HG02981 (cell line): ENCODE measurements around the gene NDUFV1.
A peak's percentile ranks its signal among the peaks of the same experiment; 100 is the strongest.

Experiments
- ATAC-seq: cut with Tn5 transposase; IDR thresholded peaks from one replicate; pipeline ENCODE4 v1.9.1; 2021; ENCODE audit warnings: mild to moderate bottlenecking, moderate library complexity; ENCODE audit not compliant: unreplicated experiment

Gene NDUFV1

DNA sequence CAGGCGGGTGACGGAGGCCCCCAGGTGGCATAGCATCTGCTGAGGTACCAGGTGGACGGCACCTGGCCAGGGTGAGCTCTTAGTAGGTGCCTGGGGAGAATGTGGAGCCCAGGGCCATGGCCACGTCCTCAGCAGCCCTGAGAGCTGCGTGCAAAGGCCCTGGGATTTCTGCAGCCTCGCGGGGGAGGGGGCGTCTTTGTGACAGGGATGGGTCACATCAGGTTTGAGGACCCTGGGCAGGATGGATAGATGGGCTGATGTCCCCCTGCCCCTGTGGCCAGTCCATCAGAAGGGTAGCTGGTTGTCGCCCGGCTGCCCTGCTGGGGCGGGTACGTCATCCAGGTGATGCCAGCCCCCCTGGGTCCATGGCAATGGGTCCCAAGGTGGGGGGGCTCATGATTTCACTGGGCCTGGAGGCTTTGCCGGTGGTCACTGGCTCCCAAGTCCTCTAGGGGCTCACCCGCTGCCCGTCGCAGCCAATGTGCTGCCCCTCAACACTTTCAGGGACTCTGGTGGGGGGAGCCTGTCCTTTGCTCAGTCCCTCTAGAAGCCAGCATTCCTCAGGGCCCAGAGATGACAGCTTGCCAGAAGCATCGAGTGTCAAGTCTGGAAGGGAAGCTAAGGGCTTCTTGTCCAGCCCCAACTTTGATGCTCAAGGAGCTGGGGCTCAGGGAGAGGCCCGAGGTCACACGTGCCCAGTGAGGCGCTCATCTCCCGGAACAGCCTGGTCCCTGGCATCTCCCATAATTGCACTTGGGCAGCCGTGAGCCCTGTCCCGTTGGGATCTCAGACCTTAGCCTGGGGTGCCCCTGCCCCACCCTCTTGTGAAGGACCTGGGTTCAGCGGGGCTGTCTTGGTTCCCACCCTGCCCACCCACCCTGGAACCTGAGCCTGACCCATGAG is 32.0 kb downstream of the NDUFV1 start:
- ATAC-seq = no peak

DNA sequence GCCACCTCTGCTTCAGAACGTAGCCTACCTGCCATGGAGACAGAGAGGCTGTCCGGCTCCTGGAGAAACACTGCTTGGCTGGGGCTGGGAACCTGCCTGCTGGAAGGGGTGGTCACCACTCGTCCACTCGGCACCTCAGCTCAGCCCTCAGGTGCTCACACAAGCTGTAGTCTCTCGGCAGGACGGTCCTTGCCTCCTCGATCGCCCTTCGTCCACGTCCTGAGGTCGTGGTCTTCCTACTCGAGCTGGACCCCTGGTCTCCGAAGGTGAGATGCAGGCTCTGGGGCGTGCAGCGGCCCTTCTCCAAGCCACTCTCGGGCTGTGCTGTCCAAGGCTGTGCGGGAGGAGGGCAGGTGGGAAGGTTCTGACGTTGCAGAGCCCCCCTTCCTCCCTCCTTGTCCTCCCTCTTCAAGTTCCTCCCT is 32.7 kb downstream of the NDUFV1 start, which contains the start of gene TBX10:
TBX10 (minus strand) TSS at position 326 of the 422 bp plus-strand sequence; CDS start at position 35, 291 bp downstream.
- ATAC-seq = no peak

DNA sequence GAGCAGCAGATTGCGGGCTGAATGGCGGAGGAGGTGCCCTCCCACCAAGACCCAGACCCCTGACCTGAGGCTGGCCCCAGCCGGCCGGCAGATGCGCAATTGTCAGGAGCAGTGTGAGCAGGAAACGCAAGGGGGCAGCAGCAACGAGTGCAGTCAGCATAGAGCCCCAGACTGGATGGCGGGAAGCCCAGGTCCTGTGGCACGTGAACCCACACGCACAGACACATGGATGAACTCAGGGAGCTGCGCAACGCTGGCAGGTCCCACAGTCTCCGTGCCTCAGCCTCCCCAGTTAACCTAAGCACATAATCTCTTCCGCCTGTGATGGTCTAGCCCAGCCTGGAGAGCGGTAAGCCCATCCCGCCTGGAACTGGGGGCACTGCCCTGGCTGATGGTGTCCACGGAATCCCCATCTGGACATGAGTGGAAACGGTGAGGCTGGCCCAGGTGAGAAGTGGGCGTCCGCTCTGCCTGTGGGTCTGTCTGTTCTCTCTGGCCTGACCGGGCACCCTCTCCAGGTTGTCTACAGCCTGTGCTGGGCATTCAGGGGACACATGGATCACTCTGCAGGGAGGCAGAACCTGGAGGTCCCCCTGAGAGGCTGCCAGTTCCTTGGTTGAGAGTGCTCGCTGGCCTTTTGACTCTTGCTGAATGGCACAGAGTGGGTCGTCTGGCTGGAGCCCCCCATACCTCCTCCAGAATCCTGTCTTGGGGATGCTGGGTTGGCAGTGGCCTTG is 33.5 kb downstream of the NDUFV1 start:
- ATAC-seq = no peak

DNA sequence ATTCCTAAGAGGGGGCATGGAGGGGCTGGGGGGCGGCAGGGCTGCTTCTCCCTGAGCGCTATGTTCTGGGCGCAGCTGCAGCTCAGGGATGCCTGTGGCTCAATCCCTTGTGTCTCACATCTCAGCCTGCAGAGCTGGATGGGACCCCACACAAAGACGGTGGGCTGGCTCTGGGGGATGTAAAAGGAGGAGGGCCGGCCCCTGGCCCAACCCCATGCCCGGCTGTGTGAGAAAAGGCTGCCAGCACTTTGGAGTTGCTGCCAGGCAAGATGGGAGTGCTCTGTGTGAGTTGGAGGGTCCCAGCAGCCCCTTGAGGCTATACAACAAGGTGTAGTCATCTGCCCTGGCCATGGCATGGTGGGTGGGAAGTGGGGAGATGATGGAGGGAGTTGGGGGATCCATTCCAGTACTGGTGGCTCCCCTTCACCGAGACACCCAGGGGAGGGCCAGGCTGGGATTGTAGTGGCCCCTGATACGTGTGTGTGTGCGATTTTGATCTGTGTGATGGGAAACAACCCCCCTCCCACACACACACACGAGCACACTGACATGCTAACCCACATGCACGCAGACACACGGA is 34.1 kb downstream of the NDUFV1 start:
- no peak for ATAC-seq

DNA sequence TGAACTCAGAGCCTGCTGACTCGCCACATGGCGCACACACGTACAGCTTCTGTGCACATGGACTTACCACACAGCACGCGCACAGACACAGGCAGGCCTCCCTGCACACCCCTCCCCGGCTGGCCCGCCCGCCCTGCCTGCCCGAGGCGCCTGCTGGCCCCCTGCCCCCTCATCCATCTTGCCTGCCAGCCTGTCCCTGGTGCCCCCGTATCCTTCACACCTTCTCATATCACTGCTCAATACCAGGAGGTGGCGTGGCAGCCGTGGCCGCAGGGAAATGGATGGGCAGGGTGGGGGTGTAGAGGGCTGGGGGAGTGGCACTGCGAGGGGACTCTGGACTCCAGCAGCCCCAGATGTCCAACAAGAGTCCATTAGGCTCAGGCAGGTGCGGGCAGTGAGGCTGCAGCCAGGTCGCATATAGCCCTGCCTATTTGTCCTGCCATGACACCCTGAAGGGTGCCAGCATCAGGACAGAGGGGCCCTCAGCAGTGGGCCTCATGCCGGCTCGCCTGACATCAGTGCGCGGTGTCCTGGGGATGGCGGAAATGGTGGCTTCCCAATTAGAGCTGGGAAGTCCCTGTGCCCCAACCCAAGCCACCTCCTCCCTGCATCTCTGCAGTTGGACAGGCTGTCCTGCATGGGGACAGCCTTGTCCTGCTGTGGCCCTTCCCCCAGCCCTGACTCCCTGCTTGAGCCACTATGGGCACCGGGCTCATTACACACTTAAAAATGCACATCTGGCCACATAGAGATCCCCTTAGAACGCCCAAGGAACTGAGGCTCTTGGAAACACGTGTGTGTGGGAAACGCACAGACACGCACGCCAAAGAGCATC is 34.8 kb downstream of the NDUFV1 start:
- ATAC-seq = no peak

DNA sequence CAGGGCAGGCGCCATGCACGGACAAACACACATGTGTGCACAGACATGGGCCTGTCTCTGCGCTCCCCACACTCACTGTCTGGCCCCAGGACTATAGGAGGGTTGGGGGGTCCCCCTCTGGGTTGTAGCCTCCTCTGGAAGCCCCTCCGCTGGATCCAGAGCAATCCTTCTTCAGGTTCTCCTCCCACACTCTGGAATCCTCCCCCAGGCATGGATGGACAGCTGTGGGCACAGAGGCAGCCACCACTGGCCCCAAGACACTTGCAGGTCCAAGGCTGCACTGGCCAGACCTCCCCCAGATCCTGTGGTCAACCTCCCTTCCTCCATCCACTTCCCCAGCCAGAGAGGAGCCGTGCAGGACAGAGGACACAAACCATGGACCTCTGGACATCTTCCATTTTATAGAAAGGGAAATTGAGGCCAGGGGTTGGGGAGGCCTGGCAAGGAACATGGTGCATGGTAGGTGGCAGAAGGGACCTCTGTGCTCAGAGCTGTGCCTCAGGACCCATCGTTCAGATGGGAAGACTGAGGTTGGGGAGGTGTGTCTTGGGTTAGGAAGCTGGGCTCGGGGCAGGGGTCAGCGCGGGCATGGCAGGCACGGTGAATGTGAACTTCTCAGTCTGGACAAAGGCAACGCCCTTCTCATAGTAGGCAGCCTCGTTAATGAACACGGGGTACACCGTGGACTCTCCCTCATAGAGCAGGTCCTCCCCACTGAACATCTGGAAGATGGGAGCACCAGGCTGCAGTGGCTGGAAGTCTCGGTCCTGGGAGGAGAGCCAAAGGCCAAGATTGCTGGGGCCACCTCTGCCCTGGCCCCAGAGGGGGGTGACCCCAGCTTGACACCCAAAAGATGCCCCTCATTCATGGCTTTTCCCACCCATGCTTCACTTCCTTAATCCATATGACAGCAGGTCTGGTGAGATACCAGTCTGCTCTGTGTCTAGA is 35.7 kb downstream of the NDUFV1 start:
- no peak for ATAC-seq

DNA sequence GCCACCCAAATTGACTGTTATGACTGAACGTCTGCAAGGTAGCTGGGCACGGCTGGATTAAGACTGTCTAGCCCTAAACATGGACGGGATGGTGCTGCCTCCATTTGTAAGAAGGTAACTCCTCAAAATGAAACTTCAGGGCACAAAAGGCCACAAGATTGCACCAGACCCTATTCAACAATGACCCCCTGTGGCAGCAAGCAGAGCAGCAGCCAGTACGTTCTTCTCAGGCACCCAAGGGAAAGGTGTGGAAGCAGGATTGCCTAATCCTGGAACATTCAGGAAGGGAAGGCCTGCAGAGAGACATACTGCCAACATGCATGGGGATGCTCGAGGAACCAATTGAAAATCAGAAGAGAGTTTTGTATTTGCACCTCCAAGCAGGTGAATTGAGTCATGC is 37.3 kb downstream of the NDUFV1 start:
- no peak for ATAC-seq

DNA sequence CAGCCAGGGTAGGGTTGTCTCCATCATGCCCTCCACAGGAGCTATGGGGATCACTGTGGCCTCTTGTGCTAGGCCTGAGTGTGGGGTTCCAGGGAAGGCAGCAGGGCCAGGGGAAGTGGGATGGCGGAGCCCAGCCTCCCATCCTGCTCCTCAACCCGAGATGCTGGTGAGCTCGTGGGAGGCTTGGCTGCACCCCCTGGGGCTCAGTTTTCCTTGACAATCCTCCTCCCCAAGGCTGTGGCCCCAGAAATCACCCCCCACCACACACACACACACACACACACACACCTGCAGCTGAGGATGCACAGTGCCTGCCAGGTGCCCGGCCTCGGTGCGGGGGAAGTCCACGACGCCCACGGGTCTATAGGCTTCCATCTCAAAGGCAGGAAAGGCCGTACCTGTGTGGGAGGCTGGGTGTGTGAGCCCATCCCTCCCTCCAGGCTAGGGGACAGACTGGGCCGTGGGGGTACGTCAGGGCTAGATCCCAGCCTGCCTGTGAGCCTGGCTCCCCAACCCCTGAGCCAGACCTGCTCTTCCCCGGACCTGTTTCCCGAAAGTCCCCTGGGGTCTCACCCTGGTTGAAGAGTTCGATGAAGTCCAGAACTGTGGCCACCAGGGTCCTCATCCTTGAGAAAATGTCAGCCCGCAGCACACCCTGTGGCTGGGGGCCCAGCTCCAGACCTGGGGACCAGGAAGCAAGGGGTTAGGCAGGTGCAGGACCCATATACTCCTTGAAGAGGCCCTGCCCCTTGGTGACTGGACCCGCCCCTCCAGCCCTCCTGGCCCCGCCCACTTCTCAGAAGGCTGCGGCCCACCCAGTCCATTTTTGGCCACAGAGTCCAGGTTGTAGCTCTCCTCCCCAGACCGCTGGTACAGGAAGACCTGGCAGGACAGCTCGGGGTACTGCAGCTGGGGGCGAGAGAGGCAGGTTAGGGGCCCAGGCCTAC is 38.0 kb downstream of the NDUFV1 start:
- no peak for ATAC-seq

DNA sequence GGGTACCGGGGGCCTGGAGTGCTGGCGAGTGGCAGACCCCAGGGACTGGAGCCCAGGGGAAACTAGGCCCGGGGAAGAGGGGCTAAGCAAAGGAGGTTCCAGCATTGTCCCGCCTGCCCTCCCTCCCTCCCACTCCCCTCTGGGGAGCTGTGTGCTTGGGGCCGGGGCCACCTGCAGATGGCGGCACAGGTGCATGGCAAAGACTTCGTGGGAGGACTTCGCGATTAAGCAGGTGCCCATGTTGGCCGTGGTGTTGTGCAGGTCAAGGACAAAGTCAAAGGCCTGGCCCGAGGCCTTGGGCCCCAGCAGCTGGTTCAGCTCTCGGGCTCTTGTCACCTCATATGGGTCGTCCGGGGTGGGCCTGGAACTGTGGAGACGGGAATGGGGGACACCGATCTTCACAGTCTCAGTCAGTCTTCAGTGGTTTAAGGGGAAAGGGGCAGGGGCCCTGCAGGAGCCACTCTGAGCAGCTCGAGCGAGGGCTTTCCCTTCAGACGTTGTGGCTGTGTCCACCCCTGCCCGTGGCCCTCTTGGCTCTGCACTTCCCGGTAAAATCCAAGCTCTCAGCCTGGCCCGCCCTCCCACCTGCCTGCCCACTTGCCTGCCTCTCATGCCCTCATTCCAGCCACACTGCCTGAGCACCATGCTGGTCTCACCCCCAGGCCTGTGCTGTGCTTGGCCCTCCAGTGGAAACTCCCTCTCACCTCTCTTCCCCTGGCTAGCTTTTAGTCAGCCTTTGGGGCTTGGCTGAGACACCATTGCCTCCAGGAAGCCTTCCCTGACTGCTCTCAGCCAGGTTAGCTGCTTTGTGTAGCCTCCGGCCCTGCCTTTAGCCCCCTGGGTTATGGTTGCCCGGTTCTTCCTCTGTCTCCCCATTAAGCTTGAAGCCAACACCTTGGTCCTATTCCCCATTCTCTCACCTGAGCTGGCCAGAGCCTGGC is 39.1 kb downstream of the NDUFV1 start:
- no peak for ATAC-seq

DNA sequence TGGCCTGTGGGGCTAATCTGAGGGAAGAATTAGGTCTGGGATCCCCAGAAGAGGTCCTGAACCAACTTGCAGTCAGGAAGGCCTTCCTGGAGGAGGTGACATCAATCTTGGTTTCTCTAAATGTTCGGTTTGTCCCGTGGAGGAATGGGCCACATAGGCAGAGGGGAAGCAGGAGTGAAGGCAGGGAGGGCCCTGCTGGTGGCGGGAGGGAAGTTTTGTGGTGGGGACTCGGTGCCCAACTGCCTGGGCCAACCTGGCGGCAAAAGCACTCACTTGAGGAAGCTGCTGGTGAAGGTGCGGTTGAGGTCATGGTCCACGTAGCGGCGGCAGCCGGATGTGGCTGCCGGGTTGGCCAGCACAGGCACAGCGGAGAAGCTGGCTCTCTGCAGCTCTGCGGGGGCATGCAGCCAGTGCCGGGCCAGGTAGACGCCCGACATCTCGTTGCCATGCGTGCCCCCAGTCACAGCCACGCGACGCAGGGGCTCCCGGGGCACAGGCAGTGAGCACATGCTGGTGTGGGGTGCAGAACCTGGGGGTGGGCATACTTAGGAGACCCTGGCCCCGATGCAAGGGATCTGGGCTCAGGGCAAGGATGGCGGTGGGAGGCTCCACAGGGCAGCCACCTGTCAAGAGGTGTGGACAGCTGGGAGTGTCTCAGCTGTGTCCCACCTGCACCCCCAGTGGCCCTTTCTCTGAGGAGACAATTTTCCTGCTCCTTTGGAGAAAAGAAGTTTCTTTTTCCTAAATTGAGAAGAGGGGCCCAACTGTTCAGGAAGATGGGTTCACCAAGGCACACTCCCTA is 40.0 kb downstream of the NDUFV1 start:
- no peak for ATAC-seq

DNA sequence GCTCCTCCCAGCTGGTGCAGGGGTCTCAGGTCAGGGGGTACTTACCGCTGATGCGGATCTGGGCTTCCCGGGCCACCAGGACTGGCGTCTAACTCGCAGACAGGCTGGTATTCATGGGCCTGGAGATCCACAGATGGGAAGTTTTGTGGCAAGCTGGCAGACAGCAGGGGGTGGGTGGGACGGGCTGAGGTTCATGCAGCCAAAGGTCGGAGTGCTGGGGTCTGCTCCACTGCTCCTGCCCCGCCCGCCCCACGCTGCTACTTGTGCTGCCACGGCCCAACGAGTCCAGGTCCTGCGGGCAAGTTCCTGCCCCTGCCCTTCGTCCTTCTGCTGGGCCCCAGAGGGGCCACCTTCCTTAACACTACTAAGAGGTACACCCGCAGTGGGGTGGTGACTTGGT is 40.7 kb downstream of the NDUFV1 start:
- no peak for ATAC-seq

DNA sequence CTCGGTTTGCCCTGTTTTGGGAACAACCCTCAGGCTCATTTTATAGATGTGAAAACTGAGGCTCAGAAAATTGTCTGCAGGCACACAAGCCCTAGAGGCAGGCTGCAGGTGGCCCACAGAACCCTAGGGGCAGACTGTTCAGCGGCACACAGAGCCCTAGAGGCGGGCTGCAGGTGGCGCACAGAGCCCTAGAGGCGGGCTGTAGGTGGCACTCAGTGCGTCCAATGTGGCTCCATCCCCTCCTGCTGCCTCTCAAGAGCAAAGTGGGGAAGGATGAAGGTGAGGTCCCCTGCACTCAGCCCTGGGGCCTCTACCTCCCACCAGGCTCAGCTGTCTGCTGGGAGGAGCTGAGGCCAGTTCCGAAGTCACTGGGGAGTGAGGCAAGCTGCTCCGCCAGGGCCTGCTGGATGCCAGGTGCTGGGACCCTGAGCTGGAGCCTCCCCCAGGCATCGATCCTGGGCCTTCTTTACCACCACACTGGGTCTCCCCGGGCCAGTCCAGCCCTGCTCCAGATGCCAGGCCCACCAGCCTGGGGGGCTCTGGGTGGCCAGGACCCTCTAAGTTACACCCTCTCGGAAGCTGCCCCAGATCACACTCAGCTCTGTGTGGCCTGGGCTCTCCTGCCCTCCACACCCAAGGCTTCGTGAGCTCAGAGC is 41.5 kb downstream of the NDUFV1 start:
- peak; percentile 45 for ATAC-seq

DNA sequence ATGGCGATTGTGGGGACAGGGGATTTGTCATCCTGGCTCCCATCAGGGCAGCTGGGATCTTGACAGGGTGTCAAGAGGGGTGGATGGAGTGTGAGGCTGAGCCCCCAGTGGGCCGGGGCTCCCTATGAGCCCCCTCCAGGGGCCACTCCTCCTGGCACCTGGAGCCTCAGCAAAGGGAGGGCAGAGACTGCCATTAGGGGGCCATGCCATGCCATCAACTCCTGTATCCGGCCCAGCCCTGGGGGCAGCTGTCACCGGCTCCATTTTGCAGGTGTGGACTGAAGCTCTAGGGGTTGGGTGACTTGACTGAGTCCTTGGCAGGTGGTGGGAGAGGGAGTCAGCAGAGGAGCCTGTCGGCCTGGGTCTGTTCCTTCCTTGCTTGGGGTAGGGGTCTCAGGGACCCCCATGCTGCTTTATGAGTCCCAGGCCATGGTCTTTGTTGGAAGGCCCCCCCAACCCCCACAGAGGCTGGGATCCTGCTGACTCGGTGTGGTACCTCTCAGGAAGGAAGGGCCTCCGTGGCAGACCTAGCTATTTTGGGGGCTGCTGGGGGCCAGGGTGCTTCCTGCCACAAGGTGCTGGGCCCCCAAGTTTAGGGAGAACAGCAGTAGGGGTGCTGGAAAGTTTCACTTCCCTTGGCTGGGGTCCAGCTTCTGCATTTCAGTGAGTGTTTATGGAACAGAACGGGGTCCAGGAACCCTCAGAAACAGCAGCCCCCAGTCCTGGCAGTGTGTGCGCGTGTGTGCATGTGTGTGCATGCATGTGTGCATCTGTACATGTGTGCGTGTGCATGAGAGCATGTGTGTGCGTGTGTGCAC is 42.3 kb downstream of the NDUFV1 start:
- ATAC-seq = no peak

DNA sequence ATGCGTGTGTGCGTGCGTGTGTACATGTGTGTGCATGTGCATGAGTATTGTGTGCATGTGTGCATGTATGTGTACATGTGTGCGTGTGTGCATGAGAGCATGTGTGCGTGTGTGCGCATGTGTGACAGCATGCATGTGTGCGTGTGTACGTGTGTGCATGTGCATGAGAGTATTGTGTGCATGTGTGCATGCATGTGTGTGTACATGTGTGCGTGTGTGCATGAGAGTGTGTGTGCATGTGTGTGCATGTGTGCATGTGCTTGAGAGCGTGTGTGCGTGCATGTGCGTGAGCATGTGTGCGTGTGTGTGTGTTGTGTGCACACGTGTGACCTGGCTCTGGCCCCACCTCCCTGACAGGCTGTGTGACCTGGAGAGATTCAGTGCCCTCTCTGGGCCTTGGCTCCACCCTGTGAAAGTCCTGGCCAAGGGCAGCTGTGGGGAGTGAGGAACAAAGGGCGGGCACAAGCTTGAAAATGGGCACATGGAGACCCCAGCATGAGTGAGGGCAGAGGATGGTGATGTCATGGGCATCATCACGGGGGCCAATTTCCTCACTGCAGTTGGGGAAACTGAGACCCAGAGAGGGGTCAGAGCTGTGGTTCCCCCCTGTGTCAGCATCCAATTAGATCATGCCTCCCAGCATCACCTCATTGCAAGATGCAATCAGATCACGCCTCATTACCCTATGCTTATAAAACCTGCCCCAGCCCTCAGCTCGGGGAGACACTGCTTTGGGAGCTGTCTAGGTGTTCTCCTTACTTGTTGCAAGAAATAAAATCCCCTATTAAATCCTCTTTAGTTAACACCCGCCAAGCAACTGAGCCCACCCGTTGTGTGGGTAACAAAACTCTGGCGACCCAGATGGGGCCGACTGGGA is 43.1 kb downstream of the NDUFV1 start:
- no peak for ATAC-seq
